ENCODE measurements around the gene APBA3. TPM values are rescaled to one million over a fixed set of nuclear protein-coding genes. Genes with fewer than 3 reads are reported as not detected.

Gene APBA3
- total RNA-seq, 2 experiments from 2014 or later: 54.5 to 61.9 TPM

DNA sequence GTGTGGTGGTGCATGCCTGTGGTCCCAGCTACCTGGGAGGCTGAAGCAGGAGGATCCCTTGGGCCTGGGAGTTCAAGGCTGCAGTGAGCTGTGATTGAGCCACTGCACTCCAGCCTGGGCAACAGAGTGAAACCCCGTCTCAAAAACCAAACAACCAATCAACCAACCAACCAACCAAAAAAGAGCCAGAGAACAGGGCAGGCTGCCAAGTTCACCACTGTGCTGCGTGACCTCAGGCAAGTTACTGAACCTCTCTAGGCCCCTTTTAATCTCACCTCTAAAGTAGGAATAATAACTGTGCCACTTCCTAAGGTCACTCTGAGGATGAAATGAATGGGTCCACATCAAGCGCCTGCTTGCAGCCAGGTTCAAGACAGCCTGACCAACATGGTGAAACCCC, 36.4 kb downstream of the APBA3 start:
- no peak for ATAC-seq (ENCODE audit: low read depth)
- no peak overlapping the region for H3K27ac Mint-ChIP-seq
- POLR2A ChIA-PET: no interaction called here
- H3K27me3 Mint-ChIP-seq: peaks cover 37% of the 10 kb centered on the region
- H3K4me3 Mint-ChIP-seq: no peak overlapping the region
- DNase-seq: no peak
- peaks cover 6% of the 10 kb centered on the region for H3K4me1 Mint-ChIP-seq
- no peaks in the 10 kb centered on the region for H3K9me3 Mint-ChIP-seq
- H3K36me3 Mint-ChIP-seq: no peaks in the 10 kb centered on the region

DNA sequence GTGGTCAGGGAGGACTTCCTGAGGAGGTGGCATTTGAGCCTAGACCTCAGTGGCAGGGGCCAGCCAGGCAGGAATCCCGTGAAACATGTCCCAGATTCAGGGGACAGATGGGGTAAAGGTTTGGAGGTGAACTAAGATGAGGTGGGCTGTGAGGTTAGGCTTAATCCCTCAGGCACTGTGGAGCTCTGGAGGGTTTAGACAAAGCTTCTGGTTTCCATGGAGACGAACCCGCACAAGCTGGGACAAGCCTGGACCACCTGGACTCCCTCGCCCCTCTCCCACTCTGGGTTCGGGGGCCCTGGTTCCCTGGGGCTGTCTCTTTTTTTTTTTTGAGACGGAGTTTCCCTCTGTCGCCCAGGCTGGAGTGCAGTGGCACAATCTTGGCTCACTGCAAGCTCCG, 37.6 kb downstream of the APBA3 start:
- Mint-ChIP-seq H3K4me3 (no peak overlapping the region), H3K9me3 (no peaks in the 10 kb centered on the region), H3K27me3 (peaks cover 44% of the 10 kb centered on the region), H3K4me1 (peaks cover 5% of the 10 kb centered on the region), H3K36me3 (no peaks in the 10 kb centered on the region), H3K27ac (no peak overlapping the region)
- no peak for DNase-seq
- ATAC-seq (ENCODE audit: low read depth): no peak
- POLR2A ChIA-PET: interaction anchor here (0.7 kb wide), 1 partner anchor 124 kb away, joined by 3 read pairs; no protein-coding TSS in a partner anchor

DNA sequence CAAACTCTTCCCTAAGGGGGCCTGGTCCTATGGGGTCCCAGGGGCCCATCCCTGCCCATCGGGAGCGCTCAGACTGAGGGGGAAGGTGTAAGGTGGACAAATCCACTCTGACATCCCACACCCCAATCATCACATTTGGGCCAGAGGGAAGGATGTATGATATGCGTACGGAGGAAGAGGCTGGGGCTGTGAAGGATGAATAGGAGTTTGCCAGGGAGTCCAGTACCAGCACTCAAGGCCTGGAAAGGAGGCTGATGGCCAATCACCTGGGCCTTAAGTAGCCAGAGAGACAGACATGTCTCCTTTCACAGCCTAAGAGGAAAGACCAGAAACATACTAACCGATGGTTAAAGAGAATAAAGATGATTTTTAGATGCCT, 38.4 kb downstream of the APBA3 start:
- peaks cover 44% of the 10 kb centered on the region for H3K27me3 Mint-ChIP-seq
- H3K36me3 Mint-ChIP-seq: no peaks in the 10 kb centered on the region
- no peak overlapping the region for H3K4me3 Mint-ChIP-seq
- ATAC-seq (ENCODE audit: low read depth) (no peak), DNase-seq (no peak)
- POLR2A ChIA-PET: no interaction called here
- peaks cover 5% of the 10 kb centered on the region for H3K4me1 Mint-ChIP-seq
- no peak overlapping the region for H3K27ac Mint-ChIP-seq
- H3K9me3 Mint-ChIP-seq: no peaks in the 10 kb centered on the region

DNA sequence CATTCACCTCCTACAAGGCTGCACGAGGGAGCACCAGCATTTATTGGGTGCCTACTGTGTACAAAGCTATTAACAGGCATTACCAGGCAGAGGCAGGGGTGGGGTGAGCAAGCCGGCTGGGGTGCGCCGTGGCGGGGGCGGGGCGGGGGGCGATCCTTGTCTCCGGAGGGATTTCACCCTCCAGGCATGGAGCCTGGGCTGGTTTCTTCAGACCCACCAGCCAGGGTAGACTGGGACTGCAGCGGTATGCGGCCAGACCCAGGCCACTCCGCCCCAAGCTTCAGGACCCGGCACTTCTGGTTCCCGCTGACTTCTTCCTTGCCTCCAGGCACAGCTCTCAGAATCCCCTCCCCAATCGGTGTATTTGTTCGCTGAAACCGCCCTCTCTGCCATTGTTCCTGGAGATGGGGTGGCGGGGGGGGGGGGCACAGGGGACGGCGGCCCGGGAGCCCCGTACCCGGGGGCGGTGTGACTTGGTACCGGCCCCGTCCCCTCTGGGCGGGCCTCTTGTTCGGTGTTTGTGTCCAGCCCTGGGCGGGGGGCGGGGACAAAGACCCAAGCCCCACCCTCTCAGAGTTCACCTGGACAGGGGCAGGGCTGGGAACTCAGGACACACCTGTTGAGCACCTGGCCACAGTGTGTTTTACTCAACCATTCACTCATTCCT, 38.9 kb downstream of the APBA3 start:
- Mint-ChIP-seq H3K4me1 (peaks cover 5% of the 10 kb centered on the region), H3K27me3 (peaks cover 44% of the 10 kb centered on the region), H3K36me3 (no peaks in the 10 kb centered on the region), H3K9me3 (no peaks in the 10 kb centered on the region), H3K4me3 (peak overlapping the region; percentile 19), H3K27ac (no peak overlapping the region)
- DNase-seq (no peak), ATAC-seq (ENCODE audit: low read depth) (no peak)
- POLR2A ChIA-PET: no interaction called here

DNA sequence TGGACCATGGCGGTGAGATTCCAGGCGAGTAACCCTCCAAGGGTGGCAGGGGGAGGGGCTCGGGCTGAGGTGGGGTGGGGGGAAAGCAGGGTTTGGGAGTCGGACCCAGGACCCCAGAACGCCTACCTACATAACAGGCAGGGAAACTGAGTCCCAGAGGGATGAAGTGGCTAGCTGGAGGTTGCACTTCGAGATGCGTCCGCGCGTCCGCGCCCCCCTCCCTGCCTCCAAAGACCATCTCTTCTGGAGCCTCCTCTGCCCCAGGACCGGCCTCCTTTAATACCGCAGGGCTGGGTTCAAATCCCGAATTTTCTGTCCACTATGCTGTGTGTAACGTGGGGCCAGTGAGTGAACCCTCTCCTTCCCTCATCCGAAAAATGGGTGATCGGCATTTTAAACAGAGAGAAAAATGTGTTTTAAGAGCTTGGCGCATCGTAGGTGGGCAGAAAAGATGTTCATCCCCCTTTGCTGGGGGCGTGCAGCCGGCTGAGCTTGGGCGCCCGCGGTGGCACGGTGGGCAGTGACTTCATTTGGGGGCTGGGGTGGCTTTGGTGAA, 39.5 kb downstream of the APBA3 start:
- Mint-ChIP-seq H3K9me3 (no peaks in the 10 kb centered on the region), H3K4me1 (peaks cover 5% of the 10 kb centered on the region), H3K36me3 (no peaks in the 10 kb centered on the region), H3K27ac (no peak overlapping the region), H3K4me3 (peak overlapping the region; percentile 19), H3K27me3 (peaks cover 44% of the 10 kb centered on the region)
- POLR2A ChIA-PET: no interaction called here
- DNase-seq (no peak), ATAC-seq (ENCODE audit: low read depth) (no peak)

DNA sequence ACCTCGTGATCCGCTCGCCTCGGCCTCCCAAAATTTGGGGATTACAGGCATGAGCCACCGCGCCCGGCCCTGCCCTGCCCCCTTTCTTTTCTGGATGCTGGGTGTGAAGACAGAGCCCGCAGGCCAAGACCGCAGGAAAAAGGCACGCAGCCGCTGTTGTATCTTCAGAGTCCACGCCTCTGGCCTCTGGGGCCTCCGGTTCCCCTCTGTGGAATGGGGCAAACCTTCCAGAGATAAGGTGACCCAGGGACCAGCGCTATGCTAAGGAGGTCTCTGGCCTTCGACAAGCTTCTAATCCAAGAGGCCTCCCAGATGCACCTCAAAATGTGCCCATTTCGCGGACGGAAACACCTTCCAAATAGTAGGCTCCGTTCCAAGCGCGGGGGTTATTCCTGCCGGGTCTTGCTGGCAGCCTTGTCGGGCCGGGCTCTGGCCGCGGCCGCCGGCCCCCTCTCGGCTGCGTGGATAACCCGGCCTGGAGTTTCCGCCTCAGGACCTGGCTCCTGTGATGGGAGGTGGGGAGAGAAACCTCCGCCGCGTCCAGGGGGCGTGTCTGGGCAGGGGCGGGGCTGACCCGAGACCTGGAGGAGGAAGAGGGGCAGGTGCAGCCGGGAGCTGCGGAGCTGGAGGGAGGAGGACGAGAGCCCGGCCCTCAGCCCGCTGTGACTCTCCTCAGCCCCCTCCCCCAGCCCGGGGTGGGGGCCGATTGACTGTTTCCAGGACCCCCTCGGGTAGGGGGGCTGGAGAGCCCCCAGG, 40.2 kb downstream of the APBA3 start:
- peak overlapping the region; percentile 55 for H3K4me3 Mint-ChIP-seq
- no peaks in the 10 kb centered on the region for H3K36me3 Mint-ChIP-seq
- no peaks in the 10 kb centered on the region for H3K9me3 Mint-ChIP-seq
- H3K27me3 Mint-ChIP-seq: peaks cover 44% of the 10 kb centered on the region
- DNase-seq: peak; percentile 87
- POLR2A ChIA-PET: interaction anchor here (0.6 kb wide), 1 partner anchor 136 kb away, joined by 3 read pairs; the partner anchor contains the start of gene GIPC3
- H3K4me1 Mint-ChIP-seq: peaks cover 5% of the 10 kb centered on the region
- ATAC-seq (ENCODE audit: low read depth): peak; percentile 84
- no peak overlapping the region for H3K27ac Mint-ChIP-seq

DNA sequence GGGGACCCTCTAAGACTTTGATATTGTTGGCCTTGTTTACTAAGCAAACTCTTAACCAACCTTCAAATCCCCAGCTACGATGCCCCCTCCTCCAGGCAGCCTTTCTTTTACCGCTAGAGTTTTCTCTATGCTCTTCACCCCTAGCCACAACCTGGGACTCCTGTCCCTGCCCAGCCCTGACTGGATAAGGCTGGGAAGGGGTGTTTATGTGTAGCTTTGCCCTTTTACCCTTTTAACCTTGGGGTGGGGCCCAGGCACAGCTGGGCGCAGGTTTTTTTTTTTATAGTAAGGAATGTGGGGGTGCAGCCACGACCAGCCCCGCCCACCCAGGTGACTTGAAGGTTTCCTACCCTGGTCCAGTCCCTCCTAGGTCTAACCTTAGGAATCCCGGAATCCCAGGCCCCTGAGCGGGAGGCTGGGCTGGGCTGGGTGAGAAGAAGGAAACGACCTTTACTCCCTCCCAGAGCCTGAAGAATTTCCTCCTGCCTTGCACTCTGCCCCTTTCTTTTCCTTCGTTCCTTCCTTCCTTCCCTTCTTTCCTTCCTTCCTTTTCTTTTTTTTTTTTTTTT, 41.1 kb downstream of the APBA3 start:
- Mint-ChIP-seq H3K36me3 (no peaks in the 10 kb centered on the region), H3K27ac (no peak overlapping the region)
- ATAC-seq (ENCODE audit: low read depth): no peak

DNA sequence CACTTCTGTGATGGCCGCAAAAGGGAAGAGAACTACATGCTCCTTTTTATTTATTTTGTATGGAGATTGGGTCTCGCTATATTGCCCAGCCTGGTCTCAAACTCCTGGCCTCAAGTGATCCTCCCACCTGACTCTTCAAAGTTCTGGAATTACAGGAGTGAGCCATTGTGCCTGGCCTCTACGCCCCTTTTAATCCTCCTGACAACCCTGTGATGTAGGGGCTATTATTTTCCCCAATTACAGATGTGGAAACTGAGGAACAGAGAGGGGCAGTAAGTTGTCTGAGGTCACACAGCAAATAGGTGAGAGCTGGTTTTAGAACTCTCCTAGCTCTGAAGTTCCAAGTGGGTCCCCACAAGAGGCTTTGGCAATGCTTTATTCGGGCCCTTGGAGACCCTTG, 41.6 kb downstream of the APBA3 start:
- POLR2A ChIA-PET: interaction anchor here (1.4 kb wide), 1 partner anchor 102 kb away, joined by 3 read pairs; no protein-coding TSS in a partner anchor
- H3K4me1 Mint-ChIP-seq: peaks cover 1% of the 10 kb centered on the region
- H3K27ac Mint-ChIP-seq: no peak overlapping the region
- ATAC-seq (ENCODE audit: low read depth) (no peak), DNase-seq (no peak)
- no peaks in the 10 kb centered on the region for H3K9me3 Mint-ChIP-seq
- H3K4me3 Mint-ChIP-seq: no peak overlapping the region
- no peaks in the 10 kb centered on the region for H3K36me3 Mint-ChIP-seq
- peaks cover 38% of the 10 kb centered on the region for H3K27me3 Mint-ChIP-seq

More for the DNA sequence above, 41.1 kb downstream of the APBA3 start:
- H3K27me3 Mint-ChIP-seq: peaks cover 42% of the 10 kb centered on the region
- DNase-seq: no peak
- no peaks in the 10 kb centered on the region for H3K9me3 Mint-ChIP-seq
- peaks cover 5% of the 10 kb centered on the region for H3K4me1 Mint-ChIP-seq
- POLR2A ChIA-PET: interaction anchor here (1.4 kb wide), 1 partner anchor 101 kb away, joined by 3 read pairs; no protein-coding TSS in a partner anchor
- H3K4me3 Mint-ChIP-seq: no peak overlapping the region

DNA sequence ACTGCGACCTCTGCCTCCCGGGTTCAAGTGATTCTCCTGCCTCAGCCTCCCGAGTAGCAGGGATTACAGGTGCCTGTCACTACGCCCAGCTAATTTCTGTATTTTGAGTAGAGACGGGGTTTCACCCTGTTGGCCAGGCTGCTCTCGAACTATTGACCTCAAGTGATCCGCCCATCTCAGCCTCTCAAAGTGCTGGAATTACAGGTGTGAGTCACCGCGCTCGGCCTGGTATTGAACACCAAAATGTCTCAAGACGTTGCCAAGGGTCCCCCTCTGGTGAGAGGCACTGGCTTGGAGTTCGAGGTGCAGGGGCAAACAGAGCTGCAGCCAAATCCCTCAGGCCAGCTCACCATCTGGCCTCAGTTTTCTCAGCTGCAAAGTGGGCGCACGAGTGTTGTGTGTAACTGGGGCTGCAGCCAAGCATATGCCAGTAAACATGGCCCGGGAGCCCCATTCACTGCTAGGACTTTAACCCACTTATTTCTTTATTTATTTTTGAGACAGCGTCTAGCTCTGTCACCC, 45.3 kb downstream of the APBA3 start:
- Mint-ChIP-seq H3K27ac (no peak overlapping the region), H3K4me3 (no peak overlapping the region), H3K4me1 (peaks cover 3% of the 10 kb centered on the region), H3K9me3 (no peaks in the 10 kb centered on the region), H3K36me3 (no peaks in the 10 kb centered on the region), H3K27me3 (peaks cover 27% of the 10 kb centered on the region)
- no peak for ATAC-seq (ENCODE audit: low read depth)
- no peak for DNase-seq
- POLR2A ChIA-PET: no interaction called here

DNA sequence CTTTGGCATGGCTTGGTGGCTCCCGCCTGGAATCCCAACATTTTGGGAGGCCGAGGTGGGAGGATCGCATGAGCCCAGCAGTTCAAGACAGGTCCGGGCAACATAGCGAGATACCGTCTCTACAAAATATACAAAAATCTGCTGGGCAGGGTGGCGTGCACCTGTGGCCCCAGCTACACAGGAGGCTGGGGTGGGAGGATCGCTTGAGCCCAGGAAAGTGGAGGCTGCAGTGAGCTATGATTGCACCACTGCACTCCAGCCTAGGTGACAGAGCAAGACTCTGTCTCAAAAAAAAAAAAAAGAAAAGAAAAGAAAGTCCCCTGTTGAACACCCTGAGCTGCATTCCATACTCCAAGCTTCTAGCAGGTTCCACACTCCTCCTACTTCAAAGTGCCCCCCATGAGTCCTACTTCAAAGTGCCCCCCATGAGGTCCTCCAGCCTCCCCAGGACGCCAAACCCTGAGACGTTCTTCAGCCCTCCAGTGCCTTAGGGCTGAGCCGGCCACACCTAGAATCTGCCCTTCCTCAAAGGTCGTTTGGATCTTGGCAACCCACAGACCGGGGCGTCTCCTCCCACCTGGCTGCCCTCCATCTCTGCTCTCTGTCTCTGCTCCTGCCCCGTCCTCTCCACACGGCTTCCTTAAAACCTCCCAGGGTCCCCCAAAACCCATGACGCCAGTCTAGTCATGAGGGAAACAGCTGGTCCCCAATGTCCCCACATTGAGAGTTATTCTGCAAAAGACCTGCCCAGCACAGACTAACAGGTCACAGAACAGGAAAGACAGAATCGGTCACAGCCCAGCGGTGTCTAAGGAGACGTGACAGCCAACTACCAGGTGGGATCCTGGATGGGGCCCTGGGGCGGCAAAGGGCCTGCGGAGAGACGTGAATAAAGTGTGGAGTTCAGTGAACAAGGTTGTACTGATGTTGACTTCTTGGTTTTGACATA, 48.6 kb downstream of the APBA3 start:
- no peaks in the 10 kb centered on the region for H3K9me3 Mint-ChIP-seq
- H3K4me1 Mint-ChIP-seq: peaks cover 6% of the 10 kb centered on the region
- ATAC-seq (ENCODE audit: low read depth): no peak
- H3K27me3 Mint-ChIP-seq: peaks cover 14% of the 10 kb centered on the region
- no peak overlapping the region for H3K27ac Mint-ChIP-seq
- no peaks in the 10 kb centered on the region for H3K36me3 Mint-ChIP-seq
- no peak overlapping the region for H3K4me3 Mint-ChIP-seq
- no peak for DNase-seq
- POLR2A ChIA-PET: no interaction called here

DNA sequence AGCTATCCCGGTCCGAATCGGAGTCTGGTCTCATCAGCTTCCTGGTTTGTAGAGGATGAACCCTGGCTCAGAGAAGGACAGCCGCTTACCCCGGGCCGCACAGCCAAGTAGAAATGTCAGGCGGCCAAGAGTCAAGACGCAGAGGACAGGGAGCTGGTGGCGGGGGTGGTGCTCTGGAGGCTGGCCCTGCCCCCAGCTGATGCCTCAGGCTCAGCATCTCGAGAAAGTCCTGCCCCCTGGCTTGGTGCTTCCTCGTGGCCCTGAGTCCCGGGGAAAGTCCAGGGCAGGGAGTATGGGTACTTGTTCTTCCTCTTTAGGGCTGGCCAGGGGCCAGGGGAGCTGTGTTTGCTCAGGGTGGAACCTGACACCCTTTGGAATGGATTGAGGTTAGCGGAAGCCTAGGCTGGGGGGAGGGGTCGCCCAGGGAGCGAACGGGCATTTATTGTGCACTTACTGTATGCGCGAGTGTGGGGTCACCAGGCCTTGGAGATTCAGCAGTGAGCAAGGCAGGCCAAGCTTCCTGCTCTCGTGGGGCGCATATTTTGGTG, 51.2 kb downstream of the APBA3 start:
- Mint-ChIP-seq H3K4me3 (no peak overlapping the region), H3K4me1 (peaks cover 6% of the 10 kb centered on the region), H3K27ac (no peak overlapping the region), H3K36me3 (no peaks in the 10 kb centered on the region), H3K27me3 (peaks cover 16% of the 10 kb centered on the region), H3K9me3 (no peaks in the 10 kb centered on the region)
- ATAC-seq (ENCODE audit: low read depth): no peak
- no peak for DNase-seq
- POLR2A ChIA-PET: no interaction called here

DNA sequence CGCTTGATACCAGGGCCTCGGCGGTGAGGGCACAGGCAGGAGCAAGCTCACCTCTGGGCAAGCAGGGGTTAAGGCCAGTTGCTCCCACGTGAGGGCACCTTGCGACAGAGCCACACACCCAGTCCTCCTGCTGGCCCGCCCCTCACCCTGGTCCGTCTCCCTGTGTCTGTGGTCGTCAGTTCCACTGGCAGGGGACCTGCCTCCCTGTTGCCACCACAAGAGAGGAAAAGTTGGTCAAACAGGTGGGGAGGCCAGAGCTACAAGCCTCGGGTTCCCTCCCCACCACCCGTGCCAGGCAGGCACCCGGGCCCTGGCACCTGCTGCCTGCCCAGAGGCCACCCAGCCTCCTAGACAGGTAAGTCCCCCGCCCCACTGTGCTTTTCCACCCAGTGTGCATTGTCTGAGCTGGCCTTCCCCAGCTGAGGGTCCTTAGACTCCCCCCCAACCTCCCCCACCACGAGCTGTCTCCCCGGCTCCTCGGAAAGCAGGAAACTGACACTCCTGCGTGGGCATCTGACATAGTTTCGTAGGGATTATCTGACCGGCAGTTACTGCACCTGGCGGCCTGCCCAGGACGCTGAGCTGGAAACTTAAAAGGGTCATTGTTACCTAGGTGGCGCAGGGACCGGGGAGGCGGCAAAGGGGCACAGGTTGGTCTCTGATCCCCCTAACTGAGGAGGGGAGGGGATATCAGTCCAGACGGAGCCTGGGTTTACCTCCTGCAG, 53.1 kb downstream of the APBA3 start, which contains the start of gene TJP3:
Gene TJP3 (plus strand): TSS at position 178 of the 725 bp plus-strand sequence. CDS start 20,049 bp downstream, outside the sequence.
- DNase-seq (no peak), ATAC-seq (ENCODE audit: low read depth) (no peak)
- Mint-ChIP-seq H3K4me3 (no peak within 1 kb of the TSS), H3K27ac (no peak within 1 kb of the TSS), H3K9me3 (no peaks in the 10 kb centered on the region), H3K4me1 (peaks cover 6% of the 10 kb centered on the region), H3K36me3 (no peaks in the 10 kb centered on the region), H3K27me3 (peaks cover 18% of the 10 kb centered on the region)
- POLR2A ChIA-PET: no interaction called here

Data from activated naive CD8-positive, alpha-beta T cell treated with anti-CD3 and anti-CD28 coated beads, Interleukin-2, amount 10 ng/mL, durations not matched to agents 7 days and 5 days (primary cell).